Right lobe of liver (tissue), 4 donors: ENCODE measurements around the gene MCAT.

Source experiments
- CTCF ChIP-seq, 4 donors: fragments of 200-600 bp in 3 of 4; fragments of 450-650 bp in 1 of 4; IDR thresholded peaks; one replicate each; pipeline versions ENCODE4 v1.5.1 to v1.8.0; 2016 to 2022; ENCODE audit warnings: antibody characterized with exemption in 4 of 4, mild to moderate bottlenecking in 2 of 4
- POLR2A ChIP-seq: fragments of 450-650 bp; IDR thresholded peaks from one replicate; pipeline ENCODE4 v1.6.1; 2017; ENCODE audit warnings: antibody characterized with exemption, mild to moderate bottlenecking
- donor health status: DM: no; HTN: no; CAD: no.
- donor health status: DM: no; HTN: no; CAD: no.
- donor health status: DM: no; HTN: yes; CAD: no.

DNA sequence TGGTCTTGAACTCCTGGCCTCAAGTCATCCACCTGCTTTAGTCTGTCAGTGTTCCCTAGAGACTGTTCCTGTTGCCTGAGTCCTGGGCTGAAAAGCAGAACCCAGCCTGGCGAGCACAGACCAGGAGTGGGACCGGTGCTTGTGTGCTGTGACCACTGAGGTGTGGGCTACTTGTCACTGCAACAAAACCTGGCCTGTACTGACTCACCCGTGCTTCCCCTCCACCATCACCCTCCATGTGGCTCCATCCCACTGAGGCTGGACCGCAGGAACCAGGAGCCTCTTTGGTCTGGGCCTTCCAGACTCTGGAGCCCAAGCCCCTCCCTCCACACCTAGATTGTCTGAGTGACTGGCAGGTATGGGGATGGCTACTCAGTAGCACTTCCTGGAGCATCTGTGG is 8.6 kb downstream of the MCAT start:
- TF ChIP-seq CTCF (IDR thresholded peaks at IDR 0.05) (no peak), POLR2A (no peak)
